ENCODE data around the gene C17orf78.

GRCh38 chr17:37400505-37400904 is 24.7 kb downstream of the C17orf78 start:
- no peak for TF ChIP-seq EP300 (IDR thresholded peaks at IDR 0.05; ENCODE audit: borderline replicate concordance in 1 of 2, low read depth in 1 of 2, low read length in 1 of 2)
- TF ChIP-seq POLR2AphosphoS5 (IDR thresholded peaks at IDR 0.05; ENCODE audit: low read depth, low read length): no peak

All from SK-N-SH (cell line).